GM12872 (cell line): ENCODE results near the gene REPIN1.

Experiments used
- CTCF ChIP-seq: IDR thresholded peaks from 3 replicates; pipeline ENCODE4 v1.5.1; 2011; ENCODE audit warnings: low read depth, mild to moderate bottlenecking, low read length, moderate library complexity; ENCODE audit not compliant: insufficient read depth

The REPIN1 gene

DNA sequence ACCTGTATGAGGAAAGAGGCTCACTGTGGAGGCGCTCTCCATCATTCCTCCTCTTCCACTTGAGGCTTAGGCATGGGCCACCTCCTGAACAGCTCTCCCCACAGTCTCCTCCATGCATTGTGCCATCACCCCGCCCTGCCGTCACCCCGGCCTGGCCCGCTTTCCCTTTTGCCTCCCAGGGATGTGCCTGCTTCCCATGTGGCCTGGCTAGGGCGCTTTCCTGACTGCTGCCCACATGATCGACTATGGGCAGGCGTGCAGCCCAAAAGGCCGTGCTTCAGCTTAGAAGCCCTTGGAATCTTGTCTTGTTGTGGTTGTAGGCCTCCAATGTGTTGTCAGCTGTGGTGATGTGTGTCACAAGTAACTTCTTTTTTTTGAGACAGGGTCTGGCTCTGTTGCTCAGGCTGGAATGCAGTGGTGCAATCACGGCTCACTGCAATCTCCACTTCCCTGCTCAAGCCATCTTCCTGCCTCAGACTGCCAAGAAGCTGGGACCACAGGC is 43.5 kb upstream of the REPIN1 start:
- TF ChIP-seq CTCF, result no peak

DNA sequence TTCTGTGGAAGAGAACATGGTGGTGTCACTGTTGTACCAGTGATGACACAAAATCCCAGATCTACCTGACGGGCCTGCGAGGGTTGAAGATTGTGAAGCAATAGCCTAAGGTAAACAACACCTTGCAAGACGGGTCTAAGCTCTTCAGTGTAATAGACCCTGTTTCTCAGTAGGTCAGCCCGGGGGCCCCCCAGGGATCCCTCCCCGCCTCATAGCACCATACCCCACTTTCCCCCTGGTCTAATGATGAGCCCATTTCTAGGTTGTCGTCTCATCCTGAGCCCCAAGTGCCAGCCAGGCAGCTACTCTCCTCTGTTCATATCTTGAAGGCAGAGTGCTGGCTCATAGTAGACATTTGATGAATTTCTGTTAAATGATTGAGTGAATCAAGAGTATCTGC is 42.7 kb upstream of the REPIN1 start:
- no peak for TF ChIP-seq CTCF

DNA sequence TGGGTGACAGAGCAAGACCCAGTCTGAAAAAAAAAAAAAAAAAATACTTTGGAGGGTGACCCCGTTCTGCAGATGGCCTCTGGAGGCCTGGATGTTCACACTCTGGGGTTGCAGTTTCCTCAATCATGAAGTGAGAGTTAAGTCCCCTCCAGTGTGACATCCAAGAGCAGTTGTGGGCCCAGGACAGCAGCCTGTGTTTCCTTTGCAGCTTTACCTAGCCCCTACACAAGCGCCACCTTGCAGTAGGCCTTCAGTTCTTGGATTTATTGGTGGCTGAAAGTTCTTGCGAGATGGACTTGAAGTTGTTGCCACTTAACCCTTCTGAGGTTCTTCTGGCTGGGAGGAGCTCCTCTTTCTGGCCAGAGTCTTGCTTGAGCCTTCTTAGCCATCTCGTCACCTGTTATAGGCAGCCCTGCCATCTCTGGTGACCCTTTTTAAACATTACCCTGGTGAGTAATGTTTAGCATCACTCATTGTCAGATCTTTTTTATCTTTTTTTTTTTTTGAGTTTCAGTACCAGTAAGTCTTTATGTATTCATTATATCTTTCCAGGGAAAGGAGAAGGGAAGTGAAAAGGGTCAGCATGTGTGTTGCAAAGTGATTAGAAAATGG is 41.9 kb upstream of the REPIN1 start:
- no peak for TF ChIP-seq CTCF

GRCh38 chr7:150327308-150327707 is 41.3 kb upstream of the REPIN1 start:
- TF ChIP-seq CTCF, result no peak

DNA sequence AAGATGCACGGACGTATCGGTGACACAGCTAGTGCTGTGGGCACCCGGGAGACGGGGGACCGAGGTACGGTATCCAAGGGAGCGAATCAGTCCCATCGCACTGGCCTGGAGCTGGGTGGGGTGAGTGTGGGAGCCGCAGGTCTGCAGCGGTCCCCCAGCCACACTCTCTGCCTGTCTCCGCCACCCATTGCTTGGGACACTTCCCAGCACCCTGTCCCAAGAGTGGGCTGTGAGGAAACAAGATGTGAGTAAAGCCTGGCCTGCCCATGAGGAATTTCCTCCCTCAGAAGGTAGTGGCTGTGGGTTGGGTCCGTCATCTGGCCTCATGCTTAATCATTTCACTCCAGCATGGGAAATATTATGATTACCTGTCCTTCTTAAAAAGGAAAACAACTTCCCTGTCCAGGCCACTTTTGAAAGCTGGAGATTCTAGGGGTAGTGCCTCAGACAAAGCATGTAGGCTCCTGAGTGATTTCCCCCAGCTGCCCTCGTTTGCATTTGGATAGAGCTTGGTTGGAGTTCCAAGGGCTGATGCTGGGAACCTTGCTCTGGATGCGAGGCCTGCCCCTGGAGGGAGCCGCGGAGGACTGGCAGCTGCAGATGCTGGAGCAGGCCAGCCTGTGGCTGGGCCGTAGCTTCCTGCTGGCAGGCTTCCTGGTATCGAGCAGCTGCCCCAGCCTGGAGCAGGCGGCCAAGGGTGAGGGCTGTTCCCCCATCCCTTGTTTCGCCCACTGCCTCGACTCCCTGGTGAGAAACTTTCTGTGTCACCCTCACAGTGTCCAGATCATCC is 39.1 kb upstream of the REPIN1 start:
- no peak for TF ChIP-seq CTCF

- no peak for TF ChIP-seq CTCF
Observed at GRCh38 chr7:150330211-150330885, 38.3 kb upstream of the REPIN1 start.
